SK-N-SH (cell line): Measurements from ENCODE around the gene INAVA. TPM values are rescaled to one million over a fixed set of nuclear protein-coding genes. Genes with fewer than 3 reads are reported as not detected.

Source experiments
- CTCF ChIA-PET: fragments of 300-600, 350-600 bp; formaldehyde crosslinking; extraction: SDS; loops from one replicate; lab custom pipeline; 2021; lab: Yijun Ruan, JAX
- POLR2A ChIA-PET: fragments of 350-600 bp; sonication (Branson Sonifier 250); formaldehyde crosslinking; extraction: SDS; loops from one replicate; lab custom pipeline; 2020; ENCODE audit warnings: antibody characterized with exemption, inconsistent platforms; lab: Yijun Ruan, JAX
- DNase-seq: peaks from one replicate; pipeline ENCODE4 v3.0.0; 2012
- H2AFZ ChIP-seq: fragments of 200-600 bp; sonication (generic); 2 replicates; pipeline ENCODE4 v1.8.1; 2016; ENCODE audit warnings: antibody characterized with exemption, mild to moderate bottlenecking, low read depth
- H3F3A ChIP-seq: fragments of 200-600 bp; sonication (generic); replicated peaks from 2 replicates; pipeline ENCODE3; 2016; ENCODE audit warnings: antibody characterized with exemption, mild to moderate bottlenecking; ENCODE audit not compliant: insufficient read depth
- H3K27ac ChIP-seq, 2 experiments: fragments of 200-500 bp in 1 of 2; fragments of 200-600 bp in 1 of 2; sonication (Bioruptor generic) in 1 of 2; sonication (generic), shearing (Covaris generic) in 1 of 2; 2 replicates each; pipeline versions ENCODE4 v1.5.1 to v1.6.1; 2014 to 2016; ENCODE audit warnings: low read depth in 2 of 2, inconsistent platforms in 1 of 2, low read length in 1 of 2, mild to moderate bottlenecking in 1 of 2, mixed read lengths in 1 of 2
- H3K27me3 ChIP-seq: fragments of 200-600 bp; sonication (generic), shearing (Covaris generic); 2 replicates; pipeline ENCODE4 v1.6.1; 2016; ENCODE audit warnings: mixed run types; ENCODE audit not compliant: insufficient read depth
- H3K36me3 ChIP-seq, 2 experiments: fragments of 200-500 bp in 1 of 2; fragments of 200-600 bp in 1 of 2; sonication (Bioruptor generic) in 1 of 2; sonication (generic) in 1 of 2; replicated peaks in 1 of 2; 2 replicates each; pipeline versions ENCODE3 to v1.5.1; 2014 to 2016; ENCODE audit warnings: low read length in 1 of 2, mild to moderate bottlenecking in 1 of 2; ENCODE audit not compliant: insufficient read depth in 2 of 2, control insufficient read depth in 1 of 2
- H3K4me1 ChIP-seq, 2 experiments: fragments of 200-500 bp in 1 of 2; fragments of 200-600 bp in 1 of 2; sonication (Bioruptor generic) in 1 of 2; sonication (generic), shearing (Covaris generic) in 1 of 2; 2 replicates each; pipeline versions ENCODE4 v1.5.1 to v1.6.1; 2014 to 2016; ENCODE audit warnings: low read depth in 1 of 2, low read length in 1 of 2, mixed run types in 1 of 2; ENCODE audit not compliant: insufficient read depth in 2 of 2, control insufficient read depth in 1 of 2
- H3K4me2 ChIP-seq: fragments of 200-600 bp; sonication (generic), shearing (Covaris generic); 2 replicates; pipeline ENCODE4 v1.6.1; 2017; ENCODE audit warnings: mixed run types
- H3K4me3 ChIP-seq, 2 experiments: fragments of 200-500 bp in 1 of 2; fragments of 200-600 bp in 1 of 2; sonication (Bioruptor generic) in 1 of 2; sonication (generic), shearing (Covaris generic) in 1 of 2; 2 replicates each; pipeline versions ENCODE4 v1.5.1 to v1.8.1; 2014 to 2016; ENCODE audit warnings: low read depth in 2 of 2, inconsistent platforms in 1 of 2, low read length in 1 of 2, mild to moderate bottlenecking in 1 of 2, mixed read lengths in 1 of 2, moderate library complexity in 1 of 2
- H3K79me2 ChIP-seq: fragments of 200-600 bp; sonication (generic); 2 replicates; pipeline ENCODE4 v1.8.1; 2017; ENCODE audit warnings: mild to moderate bottlenecking; ENCODE audit not compliant: insufficient read depth
- H3K9ac ChIP-seq: fragments of 200-600 bp; sonication (generic); 2 replicates; pipeline ENCODE4 v1.6.1; 2017; ENCODE audit warnings: mixed run types
- H3K9me2 ChIP-seq: fragments of 200-600 bp; sonication (generic); 2 replicates; pipeline ENCODE4 v1.6.1; 2017; ENCODE audit warnings: mixed run types
- H3K9me3 ChIP-seq: fragments of 200-600 bp; sonication (generic); 2 replicates; pipeline ENCODE4 v1.6.1; 2017; ENCODE audit warnings: mixed run types, mild to moderate bottlenecking, moderate library complexity
- H4K20me1 ChIP-seq: fragments of 200-600 bp; sonication (generic); 2 replicates; pipeline ENCODE4 v1.6.1; 2017; ENCODE audit warnings: mild to moderate bottlenecking, mixed run types; ENCODE audit not compliant: insufficient read depth
- ELF1 ChIP-seq: IDR thresholded peaks from 2 replicates; pipeline ENCODE4 v1.4.0; 2012
- NFIC ChIP-seq: IDR thresholded peaks from 2 replicates; pipeline ENCODE4 v1.4.0; 2012; ENCODE audit warnings: borderline replicate concordance
- POLR2AphosphoS5 ChIP-seq: IDR thresholded peaks from 2 replicates; pipeline ENCODE4 v1.6.1; 2012; ENCODE audit warnings: low read depth, low read length
- SIN3A ChIP-seq: IDR thresholded peaks from 2 replicates; pipeline ENCODE4 v1.6.1; 2012; ENCODE audit warnings: low read depth, mild to moderate bottlenecking, low read length, moderate library complexity, borderline replicate concordance
- SMC3 ChIP-seq: IDR thresholded peaks from 2 replicates; pipeline ENCODE4 v1.6.1; 2012; ENCODE audit warnings: low read depth, low read length, improper control_type of control experiment
- YY1 ChIP-seq: IDR thresholded peaks from 2 replicates; pipeline ENCODE4 v1.4.0; 2012; ENCODE audit warnings: low read depth, mild to moderate bottlenecking
- WGBS: methylation state at CpG from one replicate; pipeline ENCODE4 v1.1.6; 2017; ENCODE audit warnings: low lambda C conversion rate; 5-methylcytosine and 5-hydroxymethylcytosine counted together
- polyA plus RNA-seq, 3 experiments: library from polyadenylated mRNA; depleted of rRNA; stranded (reverse); fragments of >200 nt; gene quantifications; 2 replicates each; pipeline ENCODE4 v1.2.3, GENCODE V29; 2012
- TF ChIP-seq, protein P1 (sequence below): IDR thresholded peaks from 2 replicates; pipeline ENCODE4; 2012
- TF ChIP-seq, protein P2 (sequence below): fragments of 150-350 bp; IDR thresholded peaks from 2 replicates; pipeline ENCODE4 v1.6.1; 2016; ENCODE audit warnings: mild to moderate bottlenecking, low read depth, low read length

The INAVA gene
- polyA plus RNA-seq, 1 of the 3 experiments (the other 2 are of a cell fraction): 0.12 TPM

DNA sequence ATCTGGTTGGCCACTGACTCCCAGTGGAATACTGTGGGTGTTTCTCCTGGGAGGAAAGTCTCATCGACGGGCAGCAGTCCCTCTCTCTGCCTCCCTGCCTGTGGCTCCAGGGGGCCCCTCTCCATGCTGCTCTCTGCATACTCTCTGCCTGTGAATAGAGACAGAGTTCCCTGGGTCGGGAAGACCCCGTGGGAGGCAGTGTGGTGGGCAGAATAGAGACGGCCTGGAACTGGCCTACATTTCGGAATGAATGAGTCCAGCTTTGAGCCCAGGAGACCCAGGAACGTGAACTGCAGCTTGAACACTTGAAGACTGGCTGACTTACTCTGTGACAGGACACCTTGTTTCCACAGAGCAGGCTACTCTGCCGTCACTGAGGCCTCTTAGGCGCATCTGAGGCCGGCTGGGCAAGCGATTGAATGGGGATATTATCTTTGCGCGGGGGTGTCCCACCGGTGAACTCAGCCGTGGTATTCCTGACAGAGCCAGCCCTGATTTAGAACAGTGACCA, 64.8 kb downstream of the INAVA start:
- 76% methylated on average over 14 of the region's 15 CpGs for WGBS
- H2AFZ ChIP-seq: no peak overlapping the region
- no peaks in the 10 kb centered on the region for H3K4me1 ChIP-seq
- no peaks in the 10 kb centered on the region for H3K9me3 ChIP-seq
- H3K27me3 ChIP-seq: 0 out of 2 replicates have a peak, but pooled peaks cover 4% of the 10 kb centered on the region
- no peaks in the 10 kb centered on the region for H3K36me3 ChIP-seq
- ChIA-PET CTCF (interaction anchor here (8.0 kb wide), 1 partner anchor 12 kb away, joined by 44 read pairs; no protein-coding TSS in a partner anchor), POLR2A (no interaction called here)
- no peak overlapping the region for H3K4me3 ChIP-seq
- no peak for DNase-seq
- no peak for TF ChIP-seq NFIC
- TF ChIP-seq ELF1: no peak
- TF ChIP-seq POLR2AphosphoS5: no peak
- no peak overlapping the region for H3K4me2 ChIP-seq
- no peak overlapping the region for H3K27ac ChIP-seq
- no peak overlapping the region for H3K9ac ChIP-seq
- H3K79me2 ChIP-seq: no peaks in the 10 kb centered on the region
- no peaks in the 10 kb centered on the region for H3K9me2 ChIP-seq
- H4K20me1 ChIP-seq: no peaks in the 10 kb centered on the region
- H3F3A ChIP-seq: no peaks in the 10 kb centered on the region

DNA sequence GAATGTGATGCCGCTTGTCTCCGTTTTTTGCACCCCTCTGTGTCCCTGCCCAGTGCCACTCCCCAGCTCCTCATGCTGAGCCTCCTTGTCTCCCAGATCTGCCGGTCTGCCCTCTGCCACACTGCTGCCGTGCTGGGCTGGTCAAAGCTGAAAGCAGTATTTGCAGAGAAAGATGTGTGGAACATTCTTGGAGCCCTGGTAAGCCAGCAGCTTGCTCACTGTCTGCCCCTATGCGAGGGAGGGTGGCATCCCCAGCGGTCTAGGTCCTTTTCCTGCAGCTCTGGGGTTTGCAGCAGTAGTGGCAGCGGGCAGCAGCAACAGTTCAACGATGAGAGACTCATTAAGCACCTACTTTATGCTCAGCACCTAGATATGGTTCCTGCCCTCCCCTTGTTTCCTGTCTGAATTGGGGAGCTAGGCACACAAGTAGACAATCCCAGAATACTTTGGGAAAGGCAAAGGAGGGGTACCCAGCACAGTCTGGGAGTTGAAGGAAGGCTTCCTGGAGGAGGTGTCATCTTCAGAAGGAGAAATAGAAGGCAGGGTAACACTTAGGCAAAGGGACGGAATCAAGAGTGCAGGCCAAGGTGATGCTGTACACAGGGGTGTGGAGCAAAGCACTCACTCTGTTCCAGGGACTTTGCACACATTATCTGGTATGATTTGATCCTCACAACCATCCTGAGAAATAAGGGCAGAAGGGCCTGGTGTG, 65.7 kb downstream of the INAVA start:
- Histone ChIP-seq H4K20me1 (no peaks in the 10 kb centered on the region), H3K79me2 (no peaks in the 10 kb centered on the region), H3K9me3 (no peaks in the 10 kb centered on the region), H3K4me2 (no peak overlapping the region), H3K27me3 (no peaks in the 10 kb centered on the region), H3K27ac (no peak overlapping the region), H3K4me3 (no peak overlapping the region), H3K9ac (no peak overlapping the region), H3K4me1 (no peaks in the 10 kb centered on the region), H3K9me2 (no peaks in the 10 kb centered on the region), H3K36me3 (no peaks in the 10 kb centered on the region), H3F3A (no peaks in the 10 kb centered on the region), H2AFZ (no peak overlapping the region)
- 46% methylated on average over 5 of the region's 9 CpGs for WGBS
- CTCF ChIA-PET: interaction anchor here (0.7 to 8.0 kb wide), 2 partner anchors 11 to 154 kb away, joined by 3 to 44 read pairs; no protein-coding TSS in a partner anchor
- TF ChIP-seq, protein P1, sequence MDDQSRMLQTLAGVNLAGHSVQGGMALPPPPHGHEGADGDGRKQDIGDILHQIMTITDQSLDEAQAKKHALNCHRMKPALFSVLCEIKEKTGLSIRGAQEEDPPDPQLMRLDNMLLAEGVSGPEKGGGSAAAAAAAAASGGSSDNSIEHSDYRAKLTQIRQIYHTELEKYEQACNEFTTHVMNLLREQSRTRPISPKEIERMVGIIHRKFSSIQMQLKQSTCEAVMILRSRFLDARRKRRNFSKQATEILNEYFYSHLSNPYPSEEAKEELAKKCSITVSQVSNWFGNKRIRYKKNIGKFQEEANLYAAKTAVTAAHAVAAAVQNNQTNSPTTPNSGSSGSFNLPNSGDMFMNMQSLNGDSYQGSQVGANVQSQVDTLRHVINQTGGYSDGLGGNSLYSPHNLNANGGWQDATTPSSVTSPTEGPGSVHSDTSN: no peak
- TF ChIP-seq YY1 (no peak), ELF1 (no peak), SIN3A (no peak), SMC3 (no peak)
- TF ChIP-seq, protein P2, sequence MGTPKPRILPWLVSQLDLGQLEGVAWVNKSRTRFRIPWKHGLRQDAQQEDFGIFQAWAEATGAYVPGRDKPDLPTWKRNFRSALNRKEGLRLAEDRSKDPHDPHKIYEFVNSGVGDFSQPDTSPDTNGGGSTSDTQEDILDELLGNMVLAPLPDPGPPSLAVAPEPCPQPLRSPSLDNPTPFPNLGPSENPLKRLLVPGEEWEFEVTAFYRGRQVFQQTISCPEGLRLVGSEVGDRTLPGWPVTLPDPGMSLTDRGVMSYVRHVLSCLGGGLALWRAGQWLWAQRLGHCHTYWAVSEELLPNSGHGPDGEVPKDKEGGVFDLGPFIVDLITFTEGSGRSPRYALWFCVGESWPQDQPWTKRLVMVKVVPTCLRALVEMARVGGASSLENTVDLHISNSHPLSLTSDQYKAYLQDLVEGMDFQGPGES: no peak
- POLR2A ChIA-PET: no interaction called here
- DNase-seq: no peak
